HepG2 (cell line): ENCODE results near the gene DIPK1C. TPM values are rescaled to one million over a fixed set of nuclear protein-coding genes. Genes with fewer than 3 reads are reported as not detected.

Experiments
- ATAC-seq: fragments of 200-7000 bp; cut with Tn5 transposase; 3 replicates; pipeline ENCODE4 v1.9.1; 2020; ENCODE audit warnings: mild to moderate bottlenecking, moderate library complexity
- BruUV-seq: library from RNA; stranded (reverse); fragments of 400-500 nt; replicated peaks from 2 replicates; lab custom pipeline; 2021; lab: Mats Ljungman, UMichigan
- CTCF ChIA-PET: fragments of 300-600 bp; formaldehyde crosslinking; extraction: SDS; loops from one replicate; lab custom pipeline; 2021; ENCODE audit warnings: low total read pairs, inconsistent platforms, low intra/inter-chr PET ratio; lab: Yijun Ruan, JAX
- POLR2A ChIA-PET: fragments of 350-600 bp; sonication (Branson Sonifier 250); formaldehyde crosslinking; loops from one replicate; lab custom pipeline; 2020; ENCODE audit warnings: antibody characterized with exemption, inconsistent platforms; lab: Yijun Ruan, JAX
- DNase-seq: peaks from one replicate; pipeline ENCODE4 v3.0.0-alpha.2; 2015; ENCODE audit warnings: low spot score
- FAIRE-seq: peaks from 3 replicates; lab custom pipeline; 2011; peaks lifted over from hg19 to GRCh38; lab: Jason Lieb, UNC
- H2AFZ ChIP-seq: one replicate; pipeline ENCODE4 v1.6.1; 2011; ENCODE audit warnings: low read length, inconsistent platforms
- H3K27ac ChIP-seq: fragments of 300-600 bp; 3 replicates; pipeline ENCODE4 v1.8.0; 2011; ENCODE audit warnings: mixed run types, mild to moderate bottlenecking, mixed read lengths, low read length, inconsistent platforms; ENCODE audit not compliant: insufficient read depth; ENCODE audit errors: extremely low read length
- H3K27me3 ChIP-seq, 2 experiments: fragments of 200-600 bp in 1 of 2; 2 replicates in 1 of 2; 3 replicates in 1 of 2; pipeline versions ENCODE4 v1.6.0 to v1.8.0; 2011; ENCODE audit warnings: low read length in 2 of 2, mild to moderate bottlenecking in 2 of 2, moderate library complexity in 2 of 2, inconsistent platforms in 1 of 2; ENCODE audit not compliant: insufficient read depth in 2 of 2, control insufficient read depth in 1 of 2
- H3K36me3 ChIP-seq, 2 experiments: fragments of 200-600 bp in 1 of 2; replicated peaks in 1 of 2; 2 replicates in 1 of 2; 3 replicates in 1 of 2; pipeline versions ENCODE4 v1.5.1 to v1.8.0; 2011; ENCODE audit warnings: low read length in 2 of 2, inconsistent platforms in 1 of 2; ENCODE audit not compliant: insufficient read depth in 2 of 2, control insufficient read depth in 1 of 2
- H3K4me1 ChIP-seq: 2 replicates; pipeline ENCODE4 v1.5.1; 2012; ENCODE audit warnings: low read length, inconsistent platforms; ENCODE audit not compliant: insufficient read depth
- H3K4me2 ChIP-seq: 2 replicates; pipeline ENCODE4 v1.6.0; 2011; ENCODE audit warnings: low read depth, low read length, inconsistent platforms
- H3K4me3 ChIP-seq, 3 experiments: fragments of 200-600 bp in 1 of 3; sonication (generic), shearing (Covaris generic) in 1 of 3; replicated peaks in 1 of 3; 2 replicates each; pipeline ENCODE4 v1.5.1; 2011 to 2016; ENCODE audit warnings: low read length in 3 of 3, inconsistent platforms in 2 of 3, low read depth in 2 of 3, mild to moderate bottlenecking in 2 of 3, control low read depth in 1 of 3, mixed read lengths in 1 of 3; ENCODE audit not compliant: insufficient read depth in 1 of 3
- H3K79me2 ChIP-seq: one replicate; pipeline ENCODE4 v1.6.1; 2011; ENCODE audit warnings: low read length, inconsistent platforms; ENCODE audit not compliant: insufficient read depth
- H3K9ac ChIP-seq: 2 replicates; pipeline ENCODE4 v1.6.0; 2011; ENCODE audit warnings: mild to moderate bottlenecking, low read depth, low read length, inconsistent platforms; ENCODE audit not compliant: insufficient read depth
- H3K9me3 ChIP-seq: 2 replicates; pipeline ENCODE4 v1.5.1; 2012; ENCODE audit warnings: mild to moderate bottlenecking, low read length
- H4K20me1 ChIP-seq: 2 replicates; pipeline ENCODE4 v1.6.0; 2011; ENCODE audit warnings: inconsistent platforms, mild to moderate bottlenecking, low read length, moderate library complexity; ENCODE audit not compliant: insufficient read depth
- BCL3 ChIP-seq: sonication (generic); formaldehyde crosslinking; IDR thresholded peaks from 2 replicates; pipeline ENCODE4 v1.5.1; 2020; ENCODE audit warnings: mild to moderate bottlenecking, missing genetic modification reagents, moderate library complexity
- BCLAF1 ChIP-seq: fragments of 450-650 bp; IDR thresholded peaks from 2 replicates; pipeline ENCODE4 v1.6.1; 2017; ENCODE audit warnings: mild to moderate bottlenecking
- CREBL2 ChIP-seq: sonication (generic); formaldehyde crosslinking; IDR thresholded peaks from 2 replicates; pipeline ENCODE4 v1.8.1; 2023; ENCODE audit warnings: missing genetic modification reagents, mild to moderate bottlenecking, borderline replicate concordance
- DPF2 ChIP-seq: sonication (generic); formaldehyde crosslinking; IDR thresholded peaks from 2 replicates; pipeline ENCODE4 v1.4.0; 2020; ENCODE audit warnings: mild to moderate bottlenecking, low read depth, missing genetic modification reagents, borderline replicate concordance
- EZH2 ChIP-seq: conservative IDR thresholded peaks from 2 replicates; pipeline ENCODE4 v1.6.1; 2012; ENCODE audit warnings: mild to moderate bottlenecking, low read depth, low read length, moderate library complexity
- KDM5B ChIP-seq: sonication (generic); formaldehyde crosslinking; IDR thresholded peaks from 2 replicates; pipeline ENCODE4 v1.4.0; 2020; ENCODE audit warnings: missing genetic modification reagents, mild to moderate bottlenecking, borderline replicate concordance
- MIER2 ChIP-seq: IDR thresholded peaks from 2 replicates; pipeline ENCODE4 v1.6.1; 2016; ENCODE audit warnings: missing biosample characterization, missing genetic modification reagents
- NAIF1 ChIP-seq: sonication (generic); formaldehyde crosslinking; IDR thresholded peaks from 2 replicates; pipeline ENCODE4 v1.5.0; 2020; ENCODE audit warnings: mild to moderate bottlenecking, missing genetic modification reagents, borderline replicate concordance
- PLRG1 ChIP-seq: fragments of 450-650 bp; conservative IDR thresholded peaks from 2 replicates; pipeline ENCODE4 v1.6.1; 2016
- SATB2 ChIP-seq: sonication (generic); formaldehyde crosslinking; IDR thresholded peaks from 2 replicates; pipeline ENCODE4 v1.5.0; 2020; ENCODE audit warnings: missing genetic modification reagents
- ZBTB49 ChIP-seq: sonication (generic); formaldehyde crosslinking; IDR thresholded peaks from 2 replicates; pipeline ENCODE4 v1.4.0; 2020; ENCODE audit warnings: missing genetic modification reagents, borderline replicate concordance
- ZNF136 ChIP-seq: sonication (generic); formaldehyde crosslinking; IDR thresholded peaks from 2 replicates; pipeline ENCODE4 v1.8.1; 2022; ENCODE audit warnings: low read depth, mild to moderate bottlenecking, moderate library complexity, missing genetic modification reagents
- ZNF264 ChIP-seq: sonication (generic); formaldehyde crosslinking; IDR thresholded peaks from 2 replicates; pipeline ENCODE4 v1.4.0; 2020; ENCODE audit warnings: missing genetic modification reagents
- ZNF33A ChIP-seq: sonication (generic); formaldehyde crosslinking; IDR thresholded peaks from 2 replicates; pipeline ENCODE4 v1.5.1; 2020; ENCODE audit warnings: missing genetic modification reagents, mild to moderate bottlenecking, moderate library complexity, borderline replicate concordance
- ZNF350 ChIP-seq: sonication (generic); formaldehyde crosslinking; IDR thresholded peaks from 2 replicates; pipeline ENCODE4 v1.4.0; 2020; ENCODE audit warnings: mild to moderate bottlenecking, low read depth, missing genetic modification reagents, borderline replicate concordance
- ZNF414 ChIP-seq: sonication (generic); formaldehyde crosslinking; IDR thresholded peaks from 2 replicates; pipeline ENCODE4 v1.5.0; 2020; ENCODE audit warnings: missing genetic modification reagents
- ZNF44 ChIP-seq: sonication (generic); formaldehyde crosslinking; IDR thresholded peaks from 2 replicates; pipeline ENCODE4 v1.5.1; 2020; ENCODE audit warnings: mild to moderate bottlenecking, missing genetic modification reagents
- WGBS: methylation state at CpG from one replicate; pipeline ENCODE4 v1.1.6; 2017; ENCODE audit warnings: low lambda C conversion rate; 5-methylcytosine and 5-hydroxymethylcytosine counted together
- in situ Hi-C: cut with HindIII; loops from 2 replicates; pipeline ENCODE4 v1.10.0; 2017; ENCODE audit warnings: low pct_unique_long_range_greater_than_20kb; ENCODE audit not compliant: extremely low pct_ligation_motif_present
- intact Hi-C: fragments of 100-400 bp; cut with micrococcal nuclease; formaldehyde crosslinking; loops from one replicate; pipeline ENCODE4 v1.10.0; 2022; ENCODE audit not compliant: unreplicated experiment
- polyA plus RNA-seq, 8 experiments: library from polyadenylated mRNA; depleted of rRNA in 3 of 8; stranded (reverse) in 7 of 8; unstranded in 1 of 8; fragments of >200 nt; fragmentation: Illumina TruSeq in 4 of 8; extraction: Trizol in 4 of 8; gene quantifications; 2 replicates each; pipeline versions ENCODE4 v1.2.1 to v1.2.3, GENCODE V29; 2011 to 2016; ENCODE audit warnings: low read depth in 4 of 8, missing spikeins in 1 of 8, mixed read lengths in 1 of 8; ENCODE audit not compliant: insufficient read depth in 1 of 8
- total RNA-seq, 5 experiments: library from RNA; depleted of rRNA; stranded (reverse); fragments of >200 nt; fragmentation: Illumina TruSeq; extraction: Trizol; gene quantifications; 2 replicates each; pipeline ENCODE4 v1.2.3, GENCODE V29; 2016; ENCODE audit warnings: low read depth in 1 of 5

DIPK1C gene
- total and polyA plus RNA-seq, 2 of the 13 experiments (the other 11 are each of a cell fraction or from before 2014, with no cell fraction given) = 1.8 TPM; not detected in 1

GRCh38 chr18:74440808-74441427 is 16.2 kb downstream of the DIPK1C start (continued):
- TF ChIP-seq DPF2 (CRISPR knock-in tag) (no peak), ZNF264 (CRISPR knock-in tag) (no peak), CREBL2 (no peak), BCLAF1 (no peak), KDM5B (no peak), ZNF414 (CRISPR knock-in tag) (no peak)

GRCh38 chr18:74438091-74438490 is 19.0 kb downstream of the DIPK1C start:
- Histone ChIP-seq H3K27me3 (peaks cover 0 to 22% of the 10 kb centered on the region in 2 experiments; a peak in 4 of 5 replicates), H3K27ac (no peak overlapping the region), H3K9me3 (no peaks in the 10 kb centered on the region), H3K9ac (no peak overlapping the region), H3K4me2 (no peak overlapping the region), H3K4me1 (no peaks in the 10 kb centered on the region), H4K20me1 (no peaks in the 10 kb centered on the region), H3K36me3 (no peaks in the 10 kb centered on the region), H3K4me3 (no peak overlapping the region), H2AFZ (no peak overlapping the region), H3K79me2 (no peaks in the 10 kb centered on the region)
- POLR2A ChIA-PET = no interaction called here
- FAIRE-seq = no peak
- CTCF ChIA-PET = no interaction called here
- ATAC-seq = no peak
- in situ Hi-C loops (no loop called here), intact Hi-C loops (no loop called here)
- DNase-seq = no peak
- WGBS = 62% methylated on average over 6 of the region's 6 CpGs
- BruUV-seq = no TSS peak
- TF ChIP-seq EZH2 (no peak), ZBTB49 (CRISPR knock-in tag) (no peak), ZNF350 (CRISPR knock-in tag) (no peak), NAIF1 (CRISPR knock-in tag) (no peak), PLRG1 (no peak), ZNF33A (CRISPR knock-in tag) (no peak), ZNF44 (CRISPR knock-in tag) (no peak), MIER2 (CRISPR knock-in tag) (no peak), BCL3 (no peak), ZNF136 (CRISPR knock-in tag) (no peak), SATB2 (no peak)
